ENCODE results near the gene RNF19B. TPM values are rescaled to one million over a fixed set of nuclear protein-coding genes. Genes with fewer than 3 reads are reported as not detected.

The RNF19B gene
- total and polyA plus RNA-seq, 2 donors from 2014 or later: 17.3 to 30.8 TPM

- intact Hi-C loops (cut with DNase I): no loop called here
- H3K4me1 ChIP-seq (ENCODE audit: control insufficient read depth in 2 of 3, insufficient read depth in 2 of 3, low read depth in 1 of 3, low read length in 3 of 3): peaks cover 0 to 46% (median 32%) of the 10 kb centered on the region in 3 donors
These were observed 40.7 kb upstream of the RNF19B start for GRCh38 chr1:33005117-33005837.

GRCh38 chr1:33004613-33005012, 40.0 kb upstream of the RNF19B start:
- DNase-seq (no peak), FAIRE-seq (no peak)
- H3K4me3 ChIP-seq (ENCODE audit: low read length in 3 of 3): no peak overlapping the region
- no peaks in the 10 kb centered on the region for H3K9me3 ChIP-seq (ENCODE audit: control insufficient read depth in 2 of 3, insufficient read depth in 1 of 3, low read length in 3 of 3)
- peaks cover 0 to 47% (median 33%) of the 10 kb centered on the region in 3 donors for H3K4me1 ChIP-seq (ENCODE audit: control insufficient read depth in 2 of 3, insufficient read depth in 2 of 3, low read depth in 1 of 3, low read length in 3 of 3)
- H3K36me3 ChIP-seq (ENCODE audit: control insufficient read depth in 2 of 3, insufficient read depth in 3 of 3, low read length in 3 of 3): peaks cover 2 to 13% (median 10%) of the 10 kb centered on the region in 3 donors
- no peak overlapping the region for H3K27ac ChIP-seq (ENCODE audit: low read depth in 2 of 2, low read length in 2 of 2)
- TF ChIP-seq, protein P1, sequence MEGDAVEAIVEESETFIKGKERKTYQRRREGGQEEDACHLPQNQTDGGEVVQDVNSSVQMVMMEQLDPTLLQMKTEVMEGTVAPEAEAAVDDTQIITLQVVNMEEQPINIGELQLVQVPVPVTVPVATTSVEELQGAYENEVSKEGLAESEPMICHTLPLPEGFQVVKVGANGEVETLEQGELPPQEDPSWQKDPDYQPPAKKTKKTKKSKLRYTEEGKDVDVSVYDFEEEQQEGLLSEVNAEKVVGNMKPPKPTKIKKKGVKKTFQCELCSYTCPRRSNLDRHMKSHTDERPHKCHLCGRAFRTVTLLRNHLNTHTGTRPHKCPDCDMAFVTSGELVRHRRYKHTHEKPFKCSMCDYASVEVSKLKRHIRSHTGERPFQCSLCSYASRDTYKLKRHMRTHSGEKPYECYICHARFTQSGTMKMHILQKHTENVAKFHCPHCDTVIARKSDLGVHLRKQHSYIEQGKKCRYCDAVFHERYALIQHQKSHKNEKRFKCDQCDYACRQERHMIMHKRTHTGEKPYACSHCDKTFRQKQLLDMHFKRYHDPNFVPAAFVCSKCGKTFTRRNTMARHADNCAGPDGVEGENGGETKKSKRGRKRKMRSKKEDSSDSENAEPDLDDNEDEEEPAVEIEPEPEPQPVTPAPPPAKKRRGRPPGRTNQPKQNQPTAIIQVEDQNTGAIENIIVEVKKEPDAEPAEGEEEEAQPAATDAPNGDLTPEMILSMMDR (IDR thresholded peaks at IDR 0.05; ENCODE audit: borderline replicate concordance, extremely low read depth, insufficient read depth): no peak
- no peaks in the 10 kb centered on the region for H3K27me3 ChIP-seq (ENCODE audit: control insufficient read depth, insufficient read depth, low read length)
- H3K9ac ChIP-seq (ENCODE audit: low read length in 3 of 3): no peak overlapping the region
- intact Hi-C loops (cut with DNase I): no loop called here

More at GRCh38 chr1:33005117-33005837, 40.7 kb upstream of the RNF19B start:
- Histone ChIP-seq H3K27me3 (ENCODE audit: control insufficient read depth, insufficient read depth, low read length) (no peaks in the 10 kb centered on the region), H3K27ac (ENCODE audit: low read depth in 2 of 2, low read length in 2 of 2) (no peak overlapping the region), H3K36me3 (ENCODE audit: control insufficient read depth in 2 of 3, insufficient read depth in 3 of 3, low read length in 3 of 3) (peaks cover 2 to 13% (median 10%) of the 10 kb centered on the region in 3 donors), H3K4me3 (ENCODE audit: low read length in 3 of 3) (no peak overlapping the region), H3K9ac (ENCODE audit: low read length in 3 of 3) (no peak overlapping the region), H3K9me3 (ENCODE audit: control insufficient read depth in 2 of 3, insufficient read depth in 1 of 3, low read length in 3 of 3) (no peaks in the 10 kb centered on the region)
- FAIRE-seq: no peak
- DNase-seq: no peak
- TF ChIP-seq, protein P1 (IDR thresholded peaks at IDR 0.05; ENCODE audit: borderline replicate concordance, extremely low read depth, insufficient read depth): no peak

GRCh38 chr1:33003657-33004056, 39.0 kb upstream of the RNF19B start:
- peaks cover 2 to 11% (median 8%) of the 10 kb centered on the region in 3 donors for H3K36me3 ChIP-seq (ENCODE audit: control insufficient read depth in 2 of 3, insufficient read depth in 3 of 3, low read length in 3 of 3)
- no peak for FAIRE-seq
- no peak for DNase-seq
- H3K27me3 ChIP-seq (ENCODE audit: control insufficient read depth, insufficient read depth, low read length): no peaks in the 10 kb centered on the region
- H3K9ac ChIP-seq (ENCODE audit: low read length in 3 of 3): no peak overlapping the region
- TF ChIP-seq, protein P1 (IDR thresholded peaks at IDR 0.05; ENCODE audit: borderline replicate concordance, extremely low read depth, insufficient read depth): no peak
- intact Hi-C loops (cut with DNase I): no loop called here
- H3K27ac ChIP-seq (ENCODE audit: low read depth in 2 of 2, low read length in 2 of 2): no peak overlapping the region
- no peaks in the 10 kb centered on the region for H3K9me3 ChIP-seq (ENCODE audit: control insufficient read depth in 2 of 3, insufficient read depth in 1 of 3, low read length in 3 of 3)
- no peak overlapping the region for H3K4me3 ChIP-seq (ENCODE audit: low read length in 3 of 3)
- H3K4me1 ChIP-seq (ENCODE audit: control insufficient read depth in 2 of 3, insufficient read depth in 2 of 3, low read depth in 1 of 3, low read length in 3 of 3): peaks cover 0 to 47% (median 33%) of the 10 kb centered on the region in 3 donors
